Immature natural killer cell (primary cell): ENCODE measurements around the gene SMC3. TPM values are rescaled to one million over a fixed set of nuclear protein-coding genes. Genes with fewer than 3 reads are reported as not detected.

ENCODE experiments used
- polyA plus RNA-seq, 3 donors: library from polyadenylated mRNA; unstranded; fragments of 300-500 nt; fragmentation: Illumina TruSeq; gene quantifications; one replicate each; pipeline ENCODE4 v1.2.3, GENCODE V29; 2021

Gene SMC3
- polyA plus RNA-seq, 3 donors from 2014 or later: 32.3 to 92.1 (median 43.8) TPM

Other genes with a start within 250 kb of the SMC3 start
- gene DUSP5, start 69.8 kb upstream of the SMC3 start, polyA plus RNA-seq: 1 to 10 TPM; 2.9 to 4.5 (median 2.9) TPM
- not detected for gene RBM20, start 76.6 kb downstream of the SMC3 start, polyA plus RNA-seq